Neural progenitor cell (in vitro differentiated cells): ENCODE measurements around the gene LPP.

Source experiments
- CTCF ChIP-seq: fragments of 200-600 bp; sonication (generic); IDR thresholded peaks from 2 replicates; pipeline ENCODE4 v1.5.1; 2017; ENCODE audit warnings: antibody characterized with exemption, mild to moderate bottlenecking
- EZH2 ChIP-seq: fragments of 200-600 bp; sonication (generic); IDR thresholded peaks from 2 replicates; pipeline ENCODE4 v1.6.1; 2017; ENCODE audit warnings: antibody characterized with exemption, mild to moderate bottlenecking, moderate library complexity

GRCh38 chr3:188403404-188403803 lies 249.4 kb downstream of the LPP start:
- TF ChIP-seq CTCF (no peak), EZH2 (no peak)
